GM10248 (cell line): Measurements from ENCODE around the gene PITPNB.

ENCODE experiments used
- CTCF ChIA-PET: fragments of 300-600 bp; sonication (Branson Sonifier 250); formaldehyde crosslinking; extraction: SDS; loops from one replicate; lab custom pipeline; 2021; ENCODE audit warnings: antibody characterized with exemption; lab: Yijun Ruan, JAX
- POLR2A ChIA-PET: fragments of 350-650 bp; sonication (Branson Sonifier 250); formaldehyde crosslinking; extraction: SDS; loops from one replicate; lab custom pipeline; 2020; ENCODE audit warnings: antibody characterized with exemption; lab: Yijun Ruan, JAX
- DNase-seq: peaks from one replicate; pipeline ENCODE4 v3.0.0; 2012; ENCODE audit errors: extremely low spot score
- CTCF ChIP-seq: IDR thresholded peaks from 2 replicates; pipeline ENCODE4 v1.5.1; 2012; ENCODE audit warnings: mild to moderate bottlenecking, low read depth; ENCODE audit errors: extremely low read depth, missing control alignments, control extremely low read depth

The PITPNB gene

GRCh38 chr22:27912101-27912500 is 7.0 kb downstream of the PITPNB start:
- ChIA-PET CTCF (interaction anchor here (1.1 to 1.7 kb wide), 3 partner anchors 13 to 32 kb away, joined by 4 to 7 read pairs (median 6); no protein-coding TSS in a partner anchor), POLR2A (no interaction called here)
- no peak for DNase-seq
- TF ChIP-seq CTCF: no peak

- CTCF ChIA-PET: interaction anchor here (1.1 to 1.7 kb wide), 3 partner anchors 9 to 23 kb away, joined by 3 to 7 read pairs (median 4); no protein-coding TSS in a partner anchor
- no peak for DNase-seq
- POLR2A ChIA-PET: no interaction called here
- TF ChIP-seq CTCF: no peak
Observed at GRCh38 chr22:27911330-27911729, 7.7 kb downstream of the PITPNB start.

DNA sequence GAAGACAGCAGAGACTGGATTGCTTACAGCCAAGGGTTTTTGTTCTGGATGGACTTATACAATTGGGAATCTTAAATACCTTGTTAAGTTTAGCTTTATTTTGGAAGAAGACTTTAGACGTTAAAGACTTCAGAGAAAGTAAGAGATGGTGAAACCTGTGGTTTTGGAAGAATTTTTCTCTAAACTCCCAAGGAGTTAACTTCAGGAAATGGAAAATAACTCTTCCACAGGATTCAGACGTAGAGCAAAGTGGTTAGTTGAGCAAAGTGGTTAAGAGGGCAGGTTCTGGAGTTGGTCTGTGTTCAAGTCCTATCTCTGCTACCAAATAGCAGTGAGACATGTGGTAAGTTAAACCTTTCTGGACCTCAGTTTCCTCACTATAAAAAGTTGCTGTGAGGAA is 12.8 kb downstream of the PITPNB start:
- DNase-seq: no peak
- ChIA-PET POLR2A (no interaction called here), CTCF (interaction anchor here (0.6 to 1.4 kb wide), 2 partner anchors 9 to 31 kb away, joined by 3 read pairs; no protein-coding TSS in a partner anchor)
- TF ChIP-seq CTCF: no peak

GRCh38 chr22:27905653-27906052 is 13.4 kb downstream of the PITPNB start:
- TF ChIP-seq CTCF: no peak
- ChIA-PET POLR2A (no interaction called here), CTCF (interaction anchor here (0.6 to 1.4 kb wide), 2 partner anchors 9 to 30 kb away, joined by 3 read pairs; no protein-coding TSS in a partner anchor)
- DNase-seq: no peak

DNA sequence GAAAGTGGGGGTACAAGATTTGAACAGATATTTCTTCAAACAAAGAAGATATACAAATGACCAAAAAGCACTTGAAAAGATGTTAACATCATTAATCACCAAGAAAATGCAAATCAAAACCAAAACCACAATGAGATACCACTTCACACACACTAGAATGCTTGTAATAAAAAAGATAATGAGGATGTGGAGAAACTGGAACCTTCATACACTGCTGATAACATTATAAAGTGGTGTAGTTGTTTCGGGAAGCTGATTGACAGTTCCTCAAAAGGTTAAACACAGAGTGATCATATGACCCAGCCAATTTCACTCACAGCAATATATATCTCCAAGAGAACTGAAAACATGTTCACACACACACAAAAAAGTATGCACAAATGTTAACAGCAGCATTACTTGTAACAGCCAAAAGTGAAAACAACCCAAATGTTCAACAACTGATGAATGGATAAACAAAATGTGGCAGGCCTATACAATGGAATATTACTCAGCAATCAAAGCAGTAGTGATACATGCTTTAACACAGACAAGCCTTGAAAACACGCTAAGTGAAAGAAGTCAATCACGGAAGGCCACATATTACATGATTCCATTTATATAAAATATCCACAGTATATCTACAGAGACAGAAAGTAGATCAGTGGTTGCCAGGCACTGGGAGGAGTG is 15.1 kb downstream of the PITPNB start:
- no peak for TF ChIP-seq CTCF

DNA sequence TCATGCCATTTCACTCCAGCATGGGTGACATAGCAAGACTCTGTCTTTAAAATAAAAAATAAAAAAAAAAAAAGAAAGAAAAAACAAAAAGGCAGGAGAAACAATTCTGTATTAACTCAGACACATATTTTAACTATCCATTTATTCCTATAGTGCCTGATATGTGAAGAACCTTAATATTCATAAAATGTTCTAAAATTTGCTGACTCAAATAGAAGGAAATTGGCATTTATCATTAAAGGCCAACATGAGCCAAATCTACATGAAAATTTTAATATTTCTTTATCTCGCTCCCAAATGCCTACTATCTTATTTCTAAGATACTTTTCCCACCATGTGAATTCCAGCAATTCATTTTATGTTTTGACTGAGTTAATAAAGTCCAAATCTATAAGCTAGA is 18.9 kb downstream of the PITPNB start:
- ChIA-PET POLR2A (interaction anchor here (0.6 kb wide), 1 partner anchor 45 kb away, joined by 4 read pairs; no protein-coding TSS in a partner anchor), CTCF (interaction anchor here (1.3 to 6.8 kb wide), 4 partner anchors 11 to 49 kb away, joined by 4 to 54 read pairs (median 20); no protein-coding TSS in a partner anchor)
- no peak for TF ChIP-seq CTCF
- no peak for DNase-seq

More for the DNA sequence above, 15.1 kb downstream of the PITPNB start:
- CTCF ChIA-PET: interaction anchor here (1.3 to 1.9 kb wide), 2 partner anchors 13 to 115 kb away, joined by 3 to 6 read pairs; no protein-coding TSS in a partner anchor
- DNase-seq: no peak
- POLR2A ChIA-PET: no interaction called here
